ENCODE measurements around the gene GRAMD1A. TPM values are rescaled to one million over a fixed set of nuclear protein-coding genes. Genes with fewer than 3 reads are reported as not detected.
A peak's percentile ranks its signal among the peaks of the same experiment; 100 is the strongest.

GRAMD1A gene
- total RNA-seq, 1 donor from 2014 or later: 25.5 TPM

DNA sequence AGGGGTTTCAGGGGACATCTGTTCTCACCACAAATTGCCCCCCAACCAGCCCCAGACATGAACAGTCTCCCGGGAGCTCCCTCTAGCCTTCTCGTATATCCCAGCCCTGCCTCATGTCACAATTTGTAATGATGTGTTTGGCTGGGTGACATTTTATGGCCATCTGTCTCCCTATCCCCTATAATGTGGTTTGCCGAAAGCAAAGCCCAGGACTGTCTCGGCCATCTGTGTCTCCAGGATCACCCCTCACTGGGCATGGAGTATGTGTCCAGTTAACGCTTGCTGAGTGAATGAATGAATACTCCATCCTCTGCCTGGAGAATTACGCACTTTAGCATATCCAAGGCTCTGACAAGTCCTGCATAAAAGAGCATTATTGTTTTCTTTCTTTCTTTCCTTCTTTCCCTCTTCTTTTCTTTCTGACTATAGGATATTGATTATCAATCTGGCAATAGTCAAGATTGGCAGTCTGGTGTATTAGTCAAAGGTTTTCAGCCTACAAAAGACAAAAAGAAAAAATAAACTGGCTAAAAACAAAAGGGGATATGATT lies 56.5 kb downstream of the GRAMD1A start:
- DNase-seq: no peak
- intact Hi-C loops (cut with DNase I): no loop called here
- ATAC-seq (ENCODE audit: poor library complexity): no peak

DNA sequence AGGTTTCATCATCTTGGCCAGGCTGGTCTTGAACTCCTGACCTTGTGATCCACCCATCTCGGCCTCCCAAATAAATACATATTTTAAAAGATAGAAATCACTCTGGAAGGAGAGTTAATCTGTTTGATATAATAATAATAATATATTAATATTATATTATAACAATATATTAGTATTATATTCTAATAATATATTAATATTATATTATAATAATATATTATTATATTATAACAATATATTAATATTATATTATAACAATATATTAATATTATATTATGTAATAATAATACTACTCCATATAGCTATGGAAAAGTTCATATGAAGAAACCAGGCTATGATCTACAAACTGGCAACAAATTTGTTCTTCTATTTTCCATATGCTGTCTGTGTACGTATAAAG lies 58.2 kb downstream of the GRAMD1A start:
- intact Hi-C loops (cut with DNase I): no loop called here
- ATAC-seq (ENCODE audit: poor library complexity) (no peak), DNase-seq (no peak)

DNA sequence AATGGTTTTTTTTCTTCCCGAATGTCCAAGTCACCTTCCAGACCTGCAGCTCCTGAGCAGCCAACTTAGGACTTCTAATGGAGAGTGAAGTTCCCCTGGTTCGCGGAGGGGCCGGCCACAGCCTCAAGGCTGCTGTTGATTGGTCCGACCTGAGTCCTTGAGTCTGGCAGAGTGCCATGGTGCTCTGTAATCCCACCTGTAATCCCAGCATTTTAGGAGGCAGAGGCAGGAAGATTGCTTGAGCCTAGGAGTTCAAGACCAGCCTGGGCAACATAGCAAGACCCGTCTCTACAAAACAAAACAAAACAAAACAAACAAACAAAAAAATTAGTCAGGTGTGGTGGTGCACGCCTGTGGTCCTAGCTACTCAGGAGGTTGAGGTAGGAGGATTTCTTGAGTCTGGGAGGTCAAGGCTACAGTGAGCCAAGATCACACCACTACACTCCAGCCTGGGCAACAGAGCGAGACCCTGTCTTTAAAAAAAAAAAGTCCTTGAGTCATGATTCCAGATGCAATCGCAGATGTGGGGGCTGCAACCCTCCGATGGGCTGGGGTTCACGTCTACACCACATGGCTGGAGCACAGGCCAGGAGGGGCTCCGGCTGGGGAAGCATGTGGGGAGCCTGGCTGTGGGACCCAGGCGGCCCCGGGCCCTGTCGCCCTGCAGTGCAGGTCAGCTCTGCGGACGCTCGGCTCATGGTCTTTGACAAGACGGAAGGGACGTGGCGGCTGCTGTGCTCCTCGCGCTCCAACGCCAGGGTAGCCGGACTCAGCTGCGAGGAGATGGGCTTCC lies 59.1 kb downstream of the GRAMD1A start:
- DNase-seq: peak; percentile 32
- no peak for ATAC-seq (ENCODE audit: poor library complexity)
- intact Hi-C loops (cut with DNase I): no loop called here

DNA sequence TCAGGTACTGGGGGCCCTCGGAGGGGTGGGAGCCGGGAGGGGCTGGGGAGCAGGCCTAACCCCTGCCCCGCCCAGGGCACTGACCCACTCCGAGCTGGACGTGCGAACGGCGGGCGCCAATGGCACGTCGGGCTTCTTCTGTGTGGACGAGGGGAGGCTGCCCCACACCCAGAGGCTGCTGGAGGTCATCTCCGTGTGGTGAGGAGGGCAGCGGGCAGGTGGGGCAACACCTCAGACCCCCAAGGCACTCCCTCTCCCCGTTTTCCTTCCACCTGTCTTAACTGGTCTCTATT lies 59.6 kb downstream of the GRAMD1A start:
- ATAC-seq (ENCODE audit: poor library complexity) (no peak), DNase-seq (peak; percentile 27)
- intact Hi-C loops (cut with DNase I): no loop called here

DNA sequence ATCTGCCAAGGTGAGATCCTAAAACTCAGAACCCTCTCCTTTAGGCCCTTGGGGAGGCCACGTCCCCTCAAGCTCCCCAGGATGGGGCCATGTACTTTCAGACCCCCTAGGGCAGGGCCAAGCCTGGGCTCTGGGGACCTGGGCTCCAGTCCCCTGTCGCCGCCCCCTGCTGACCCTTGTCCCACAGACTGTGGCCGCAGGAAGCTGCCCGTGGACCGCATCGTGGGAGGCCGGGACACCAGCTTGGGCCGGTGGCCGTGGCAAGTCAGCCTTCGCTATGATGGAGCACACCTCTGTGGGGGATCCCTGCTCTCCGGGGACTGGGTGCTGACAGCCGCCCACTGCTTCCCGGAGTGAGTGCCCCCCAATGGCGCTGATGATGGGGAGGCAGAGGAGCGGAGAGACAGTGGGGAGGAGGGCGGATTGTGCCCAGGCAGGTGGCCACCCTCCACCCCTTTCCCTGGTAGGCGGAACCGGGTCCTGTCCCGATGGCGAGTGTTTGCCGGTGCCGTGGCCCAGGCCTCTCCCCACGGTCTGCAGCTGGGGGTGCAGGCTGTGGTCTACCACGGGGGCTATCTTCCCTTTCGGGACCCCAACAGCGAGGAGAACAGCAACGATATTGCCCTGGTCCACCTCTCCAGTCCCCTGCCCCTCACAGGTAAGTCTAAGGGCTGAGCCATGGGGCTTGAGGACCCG lies 60.2 kb downstream of the GRAMD1A start:
- DNase-seq (peak; percentile 22), ATAC-seq (ENCODE audit: poor library complexity) (no peak)
- intact Hi-C loops (cut with DNase I): no loop called here

DNA sequence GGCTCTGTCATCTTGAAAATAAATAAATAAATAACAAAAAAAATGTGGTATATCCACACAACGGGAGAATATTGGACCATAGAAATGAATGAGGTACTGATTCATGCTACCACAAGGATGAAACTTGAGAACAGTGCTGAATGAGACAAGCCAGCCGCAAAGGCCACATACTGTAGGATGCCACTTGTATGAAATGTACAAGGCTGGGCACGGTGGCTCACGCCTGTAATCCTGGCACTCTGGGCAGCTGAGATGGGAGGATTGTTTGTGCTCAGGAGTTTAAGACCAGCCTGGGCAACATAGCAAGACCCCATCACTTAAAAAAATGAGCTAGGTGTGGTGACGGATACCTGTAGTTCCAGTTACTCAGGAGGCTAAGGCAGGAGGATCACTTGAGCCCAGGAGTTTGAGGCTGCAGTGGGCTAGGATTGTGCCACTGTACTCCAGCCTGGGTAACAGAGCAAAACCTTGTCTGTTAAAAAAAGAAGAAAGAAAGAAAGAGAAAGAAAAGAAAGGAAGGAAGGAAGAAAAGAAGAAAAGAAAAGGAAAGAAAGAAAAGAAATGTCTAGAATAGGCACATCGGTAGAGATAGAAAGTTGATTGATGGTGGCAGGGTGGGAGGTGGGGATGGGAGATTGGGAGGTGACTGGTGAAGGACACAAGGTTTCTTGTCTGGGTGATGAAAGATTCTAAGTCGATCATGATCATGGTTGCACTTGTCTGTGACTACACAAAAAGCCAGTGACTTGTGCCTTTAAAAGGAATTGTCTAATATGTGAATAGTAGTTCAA lies 61.7 kb downstream of the GRAMD1A start:
- ATAC-seq (ENCODE audit: poor library complexity) (no peak), DNase-seq (no peak)
- intact Hi-C loops (cut with DNase I): no loop called here

DNA sequence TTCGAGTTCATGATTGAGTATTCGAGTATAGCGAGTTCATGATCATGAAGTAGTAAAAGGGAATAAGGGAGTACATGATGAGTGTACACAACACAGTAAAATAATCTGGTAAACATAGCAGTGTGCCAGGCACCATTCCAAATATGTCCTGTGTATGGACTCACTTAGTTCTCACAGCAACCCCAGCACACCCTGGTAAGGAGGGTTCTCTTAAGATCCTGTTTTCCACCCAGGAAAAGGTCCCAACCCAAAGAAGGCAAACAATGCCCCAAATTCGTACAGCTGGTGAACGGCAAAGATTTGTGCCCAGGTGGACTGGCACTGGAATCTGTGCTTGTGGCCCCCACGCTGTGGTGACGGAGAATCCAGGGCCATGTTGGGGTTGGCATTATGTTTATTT lies 62.8 kb downstream of the GRAMD1A start:
- ATAC-seq (ENCODE audit: poor library complexity) (no peak), DNase-seq (no peak)
- intact Hi-C loops (cut with DNase I): no loop called here

DNA sequence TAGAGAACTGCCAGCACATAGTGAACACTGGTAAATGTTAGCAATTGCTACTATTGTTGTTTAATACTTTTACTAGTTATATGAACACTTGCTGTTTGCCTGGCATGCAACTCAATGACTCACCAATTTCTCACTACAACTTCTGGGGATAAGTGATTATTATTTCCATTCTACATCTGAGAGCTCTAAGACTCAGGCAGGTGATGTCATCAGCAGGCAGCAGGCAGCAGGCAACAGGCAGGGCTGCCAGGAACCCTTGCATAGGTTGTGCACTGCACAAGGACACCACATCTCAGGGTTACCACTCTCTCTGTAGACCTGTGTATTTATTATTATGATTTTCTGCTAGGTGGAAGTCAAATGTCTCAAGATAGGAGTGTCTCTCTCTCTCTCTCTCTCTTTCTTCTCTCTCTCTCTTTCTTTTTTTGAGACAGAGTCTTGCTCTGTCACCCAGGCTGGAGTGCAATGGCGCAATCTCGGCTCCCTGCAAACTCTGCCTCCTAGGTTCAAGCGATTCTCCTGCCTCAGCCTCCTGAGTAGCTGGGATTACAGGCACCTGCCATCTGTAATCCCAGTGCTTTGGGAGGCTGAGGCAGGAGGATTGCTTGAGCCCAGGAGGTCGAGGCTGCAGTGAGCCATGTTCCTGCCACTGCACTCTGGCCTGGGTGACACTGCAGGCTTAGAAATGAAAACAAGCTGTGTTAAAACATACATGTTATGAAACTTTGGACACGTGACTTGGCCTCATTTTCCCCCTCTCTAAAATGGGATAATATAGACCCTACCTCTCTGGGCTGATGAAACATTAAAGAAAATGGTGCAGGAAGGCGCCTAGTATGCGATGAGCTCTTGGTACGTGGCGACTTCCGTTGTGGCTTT lies 64.1 kb downstream of the GRAMD1A start:
- DNase-seq (no peak), ATAC-seq (ENCODE audit: poor library complexity) (no peak)
- intact Hi-C loops (cut with DNase I): no loop called here

DNA sequence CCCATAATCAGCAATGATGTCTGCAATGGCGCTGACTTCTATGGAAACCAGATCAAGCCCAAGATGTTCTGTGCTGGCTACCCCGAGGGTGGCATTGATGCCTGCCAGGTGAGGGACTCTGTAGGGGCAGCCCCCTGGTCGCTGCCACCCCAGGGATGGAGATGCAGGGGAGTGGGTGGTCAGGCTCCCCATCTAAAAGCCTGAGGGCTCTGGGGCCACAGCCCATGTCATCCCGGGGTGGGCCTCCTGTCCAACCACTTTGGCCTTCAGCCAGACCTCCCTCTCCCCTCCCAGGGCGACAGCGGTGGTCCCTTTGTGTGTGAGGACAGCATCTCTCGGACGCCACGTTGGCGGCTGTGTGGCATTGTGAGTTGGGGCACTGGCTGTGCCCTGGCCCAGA lies 65.5 kb downstream of the GRAMD1A start:
- ATAC-seq (ENCODE audit: poor library complexity) (no peak), DNase-seq (no peak)
- intact Hi-C loops (cut with DNase I): loop anchor here (5.0 kb wide), 1 partner anchor 77 kb away; the partner anchor contains the start of gene FXYD7

DNA sequence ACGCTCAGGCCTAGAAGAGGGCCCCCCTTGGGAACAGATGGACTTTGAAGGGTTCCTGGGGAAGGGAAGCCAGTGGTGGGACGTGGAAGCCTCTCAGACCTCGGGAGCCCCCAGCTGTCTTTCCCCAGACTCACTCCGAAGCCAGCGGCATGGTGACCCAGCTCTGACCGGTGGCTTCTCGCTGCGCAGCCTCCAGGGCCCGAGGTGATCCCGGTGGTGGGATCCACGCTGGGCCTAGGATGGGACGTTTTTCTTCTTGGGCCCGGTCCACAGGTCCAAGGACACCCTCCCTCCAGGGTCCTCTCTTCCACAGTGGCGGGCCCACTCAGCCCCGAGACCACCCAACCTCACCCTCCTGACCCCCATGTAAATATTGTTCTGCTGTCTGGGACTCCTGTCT lies 66.0 kb downstream of the GRAMD1A start:
- ATAC-seq (ENCODE audit: poor library complexity) (no peak), DNase-seq (no peak)
- intact Hi-C loops (cut with DNase I): loop anchor here (5.0 kb wide), 1 partner anchor 76 kb away; the partner anchor contains the start of gene FXYD7

DNA sequence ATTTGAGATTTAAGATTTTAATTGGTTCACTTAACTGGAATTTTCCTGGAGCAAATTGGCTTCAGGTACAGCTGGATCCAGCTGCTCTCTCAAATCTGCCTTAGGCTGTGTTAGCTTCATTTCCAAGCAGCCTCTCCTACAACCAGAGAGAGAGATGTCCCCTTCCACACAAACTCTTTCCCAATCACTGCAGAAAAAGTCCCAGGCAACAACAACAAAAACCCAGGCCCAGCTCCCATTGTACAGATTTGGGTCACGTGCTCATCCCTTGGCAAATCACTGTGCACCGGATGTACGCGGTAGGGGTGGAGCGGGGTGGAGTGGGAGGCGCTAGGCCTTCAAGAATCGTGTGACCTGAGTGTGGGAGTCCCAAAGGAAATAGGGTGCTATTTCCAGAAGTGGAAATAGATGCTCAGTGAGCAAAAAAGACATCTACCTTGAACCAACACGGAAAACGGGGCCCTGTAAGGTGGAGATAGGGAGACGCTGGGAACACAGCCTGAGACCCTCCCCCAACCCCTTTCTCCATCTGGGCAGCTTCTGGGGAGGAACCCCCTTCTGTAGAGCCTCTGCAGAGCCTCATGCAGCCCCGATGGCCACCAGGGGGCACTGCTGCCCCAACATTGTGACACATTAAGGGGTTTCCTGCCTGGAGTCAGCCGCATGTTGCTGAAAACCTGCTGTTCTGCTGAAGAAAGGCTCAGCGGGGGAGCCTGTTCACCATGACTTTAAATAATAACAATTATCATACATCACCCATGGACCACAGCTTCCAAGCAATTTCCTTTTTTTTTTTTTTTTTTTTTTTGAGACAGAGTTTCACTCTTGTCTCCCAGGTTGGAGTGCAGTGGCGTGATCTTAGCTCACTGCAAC lies 66.8 kb downstream of the GRAMD1A start:
- ATAC-seq (ENCODE audit: poor library complexity): peak; percentile 91
- intact Hi-C loops (cut with DNase I): loop anchor here (5.0 kb wide), 1 partner anchor 75 kb away; the partner anchor contains the start of gene FXYD7
- peak; percentile 94 for DNase-seq

DNA sequence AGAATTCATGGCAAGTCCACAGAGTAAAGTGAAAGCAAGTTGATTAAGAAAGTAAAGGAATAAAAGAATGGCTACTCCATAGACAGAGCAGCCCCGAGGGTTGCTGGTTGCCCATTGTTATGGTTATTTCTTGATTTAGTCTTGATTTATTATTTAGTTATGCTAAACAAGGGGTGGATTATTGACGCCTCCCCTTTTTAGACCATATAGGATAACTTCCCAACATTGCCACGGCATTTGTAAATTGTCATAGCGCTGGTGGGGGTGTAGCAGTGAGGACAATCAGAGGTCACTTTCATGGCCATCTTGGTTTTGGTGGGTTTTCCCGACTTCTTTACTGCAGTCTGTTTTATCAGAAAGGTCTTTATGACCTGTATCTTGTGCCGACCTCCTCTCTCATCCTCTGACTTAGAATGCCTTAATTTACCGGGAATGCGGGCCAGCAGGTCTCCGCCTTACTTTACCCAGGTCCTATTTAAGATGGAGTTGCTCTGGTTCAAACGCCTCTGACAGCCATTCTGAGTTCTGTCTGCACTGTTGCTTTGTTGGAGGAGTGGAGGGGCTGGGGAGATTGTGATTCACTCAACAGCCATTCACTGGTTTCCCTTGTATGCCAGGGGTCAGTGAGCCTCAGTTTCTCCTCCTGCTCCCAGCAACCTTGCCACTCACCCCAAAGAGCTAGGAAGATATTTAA lies 69.0 kb downstream of the GRAMD1A start:
- no peak for ATAC-seq (ENCODE audit: poor library complexity)
- no peak for DNase-seq
- intact Hi-C loops (cut with DNase I): loop anchor here (5.0 kb wide), 1 partner anchor 73 kb away; the partner anchor contains the start of gene FXYD7

DNA sequence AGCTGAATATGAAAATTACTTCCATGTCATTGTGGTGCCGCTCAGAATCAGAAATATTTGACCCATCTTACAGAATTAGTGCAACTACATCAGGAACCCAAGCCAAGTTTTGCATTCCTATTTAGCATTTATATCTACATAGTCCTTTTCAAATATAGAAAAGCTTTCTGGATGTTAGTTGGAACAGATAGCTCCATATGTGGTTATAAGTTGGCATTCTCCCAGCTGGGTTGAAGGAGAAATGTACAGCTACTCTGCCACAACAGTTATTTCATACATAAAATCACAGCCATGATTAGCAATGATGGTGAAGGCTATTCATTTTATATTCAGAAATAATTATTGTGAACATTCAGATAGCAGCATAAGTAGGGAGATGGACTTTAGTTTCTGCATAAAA lies 69.6 kb downstream of the GRAMD1A start:
- no peak for DNase-seq
- ATAC-seq (ENCODE audit: poor library complexity): no peak
- intact Hi-C loops (cut with DNase I): loop anchor here (5.0 kb wide), 1 partner anchor 73 kb away; the partner anchor contains the start of gene FXYD7

DNA sequence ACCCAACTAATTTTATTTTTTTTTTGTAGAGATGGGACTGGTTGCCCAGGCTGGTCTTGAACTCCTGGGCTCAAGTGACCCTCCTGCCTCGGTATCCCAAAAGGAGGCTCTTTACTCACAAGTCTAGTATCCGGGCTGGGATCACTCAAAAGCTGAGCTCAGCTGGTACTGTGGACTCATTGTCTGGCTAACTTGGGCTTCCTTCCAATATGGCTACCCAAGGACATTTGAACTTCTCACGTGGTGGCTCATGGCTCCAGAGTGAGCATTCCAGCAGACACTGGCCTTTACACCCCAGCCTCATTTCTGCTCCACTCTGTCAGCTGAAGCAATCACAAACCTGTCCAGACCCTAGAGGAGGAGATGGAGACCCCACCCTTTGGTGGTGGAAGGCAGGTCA lies 70.3 kb downstream of the GRAMD1A start:
- ATAC-seq (ENCODE audit: poor library complexity) (no peak), DNase-seq (no peak)
- intact Hi-C loops (cut with DNase I): no loop called here

DNA sequence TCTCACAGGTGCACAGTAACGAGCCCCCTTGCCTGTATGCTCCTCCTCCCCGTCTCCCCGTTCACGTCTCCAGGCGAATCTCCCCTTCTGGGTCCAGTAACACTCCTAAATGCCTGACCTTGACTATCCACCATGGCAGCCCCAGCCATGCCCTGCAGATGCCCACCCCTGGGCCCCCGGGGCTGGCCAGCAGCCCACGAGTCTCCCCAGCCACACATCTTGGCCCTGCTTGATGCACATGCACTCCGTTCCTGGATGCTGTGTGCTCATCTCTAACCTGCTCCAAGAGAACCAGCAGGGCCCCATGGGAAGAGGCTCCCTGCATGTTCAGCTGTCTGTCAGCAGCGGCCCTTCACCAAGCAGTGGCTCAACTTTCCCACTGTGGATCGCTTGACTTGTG lies 73.4 kb downstream of the GRAMD1A start:
- no peak for ATAC-seq (ENCODE audit: poor library complexity)
- intact Hi-C loops (cut with DNase I): no loop called here
- no peak for DNase-seq

DNA sequence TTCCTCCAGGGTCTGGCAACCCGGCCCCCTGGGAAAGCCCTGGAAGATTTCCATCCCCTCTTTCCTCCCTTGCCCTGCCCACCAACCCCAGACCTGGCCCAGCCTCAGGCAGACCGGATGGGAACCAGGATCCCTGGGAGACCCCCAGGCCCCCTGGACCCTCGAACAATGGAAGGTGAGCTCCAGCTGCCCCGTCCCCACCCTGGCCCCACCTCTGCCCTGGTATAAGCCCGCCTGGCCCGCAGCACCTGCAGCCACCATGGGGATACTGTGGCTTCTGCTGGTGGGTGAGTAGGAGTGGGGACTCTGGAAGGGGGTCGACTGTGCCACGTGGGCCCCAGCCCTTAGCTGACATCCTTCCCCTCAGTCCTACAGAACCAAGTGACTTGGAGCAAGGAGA lies 73.8 kb downstream of the GRAMD1A start:
- ATAC-seq (ENCODE audit: poor library complexity) (no peak), DNase-seq (no peak)
- intact Hi-C loops (cut with DNase I): no loop called here

All from Right ventricle myocardium superior (tissue), 1 donor.